ENCODE results near the gene ZNF575.

ZNF575 gene

GRCh38 chr19:43574424-43575155, 41.6 kb downstream of the ZNF575 start:
- DNase-seq (ENCODE audit: low read depth), result no peak

GRCh38 chr19:43575156-43575950, 42.4 kb downstream of the ZNF575 start, which contains the start of the genes PINLYP and XRCC1:
Gene PINLYP, plus strand, starts transcription at chr19:43575801. Its CDS starts 1,391 bp downstream, at chr19:43577192.
Gene XRCC1, minus strand, starts transcription at chr19:43575527. Its CDS starts 69 bp downstream, at chr19:43575458.
- DNase-seq (ENCODE audit: low read depth), result peak; percentile 92

- no peak for DNase-seq (ENCODE audit: low read depth)
Observed at GRCh38 chr19:43575955-43576878, 43.2 kb downstream of the ZNF575 start.

GRCh38 chr19:43578787-43579186, 45.8 kb downstream of the ZNF575 start:
- DNase-seq (ENCODE audit: low read depth), result no peak

- DNase-seq (ENCODE audit: low read depth), result no peak
Observed at GRCh38 chr19:43581467-43581866, 48.5 kb downstream of the ZNF575 start.

- no peak for DNase-seq (ENCODE audit: low read depth)
Observed at GRCh38 chr19:43582495-43582894, 49.5 kb downstream of the ZNF575 start.

GRCh38 chr19:43584484-43584883, 51.5 kb downstream of the ZNF575 start:
- no peak for DNase-seq (ENCODE audit: low read depth)
